Coronary artery (tissue), 2 donors: ENCODE results near the gene ALG14.
A peak's percentile ranks its signal among the peaks of the same experiment; 100 is the strongest.

ENCODE experiments used
- DNase-seq: peaks from one replicate; pipeline ENCODE4 v3.0.0-alpha.2; 2017; ENCODE audit warnings: low spot score
- H3K27ac ChIP-seq, 2 donors: fragments of 200-600 bp; sonication (generic); one replicate each; pipeline ENCODE4 v1.5.1; 2016 to 2019
- H3K4me3 ChIP-seq: fragments of 200-600 bp; sonication (generic); 2 replicates; pipeline ENCODE4 v1.5.1; 2016; ENCODE audit warnings: mild to moderate bottlenecking, moderate library complexity
- TF ChIP-seq, protein P1 (sequence below): fragments of 200-600 bp; sonication (generic); IDR thresholded peaks from one replicate; pipeline ENCODE4 v1.5.1; 2019; ENCODE audit warnings: antibody characterized with exemption

ALG14 gene

DNA sequence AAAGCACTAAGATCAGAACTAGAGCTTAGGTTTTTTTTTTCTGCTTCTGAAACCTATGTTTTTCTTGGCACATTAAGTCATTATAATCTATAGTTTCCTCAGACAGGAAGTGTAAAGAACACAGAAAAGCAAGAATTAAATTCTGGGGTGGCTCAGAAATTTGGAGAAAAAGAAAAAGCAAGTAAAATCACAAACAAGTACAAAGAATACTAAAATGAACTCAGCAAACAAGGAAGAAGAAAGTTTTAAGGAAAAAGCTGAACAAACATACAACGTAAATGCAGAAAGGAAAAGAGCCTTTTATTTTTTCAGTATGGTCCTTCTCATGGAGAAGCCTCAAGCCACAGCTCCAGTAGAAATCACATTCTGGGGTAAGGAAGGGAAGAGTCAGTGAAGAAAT is 137.3 kb downstream of the ALG14 start:
- TF ChIP-seq, protein P1, sequence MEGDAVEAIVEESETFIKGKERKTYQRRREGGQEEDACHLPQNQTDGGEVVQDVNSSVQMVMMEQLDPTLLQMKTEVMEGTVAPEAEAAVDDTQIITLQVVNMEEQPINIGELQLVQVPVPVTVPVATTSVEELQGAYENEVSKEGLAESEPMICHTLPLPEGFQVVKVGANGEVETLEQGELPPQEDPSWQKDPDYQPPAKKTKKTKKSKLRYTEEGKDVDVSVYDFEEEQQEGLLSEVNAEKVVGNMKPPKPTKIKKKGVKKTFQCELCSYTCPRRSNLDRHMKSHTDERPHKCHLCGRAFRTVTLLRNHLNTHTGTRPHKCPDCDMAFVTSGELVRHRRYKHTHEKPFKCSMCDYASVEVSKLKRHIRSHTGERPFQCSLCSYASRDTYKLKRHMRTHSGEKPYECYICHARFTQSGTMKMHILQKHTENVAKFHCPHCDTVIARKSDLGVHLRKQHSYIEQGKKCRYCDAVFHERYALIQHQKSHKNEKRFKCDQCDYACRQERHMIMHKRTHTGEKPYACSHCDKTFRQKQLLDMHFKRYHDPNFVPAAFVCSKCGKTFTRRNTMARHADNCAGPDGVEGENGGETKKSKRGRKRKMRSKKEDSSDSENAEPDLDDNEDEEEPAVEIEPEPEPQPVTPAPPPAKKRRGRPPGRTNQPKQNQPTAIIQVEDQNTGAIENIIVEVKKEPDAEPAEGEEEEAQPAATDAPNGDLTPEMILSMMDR = no peak
- Histone ChIP-seq H3K4me3 (no peak overlapping the region), H3K27ac (peak overlapping the region; percentile 18 to 57)
- DNase-seq = no peak

DNA sequence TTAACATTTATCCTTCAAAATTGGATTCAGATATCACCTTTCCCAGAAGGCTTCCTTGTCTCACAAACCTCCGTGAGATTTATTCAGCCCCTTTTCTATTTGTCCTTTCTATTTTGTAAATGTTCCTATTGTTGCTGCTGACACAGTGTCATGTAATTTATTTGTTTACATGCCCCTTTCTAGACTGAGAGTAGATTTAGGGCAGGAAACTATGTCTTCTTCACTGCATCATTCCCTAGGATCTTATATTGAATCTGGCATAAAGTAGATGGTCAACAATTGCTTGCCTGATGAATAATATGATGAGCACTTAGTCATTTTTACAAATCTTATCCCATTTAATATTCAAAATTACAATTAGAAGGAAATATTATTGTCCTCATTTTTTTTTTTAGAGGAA is 137.7 kb downstream of the ALG14 start:
- no peak for DNase-seq
- H3K27ac ChIP-seq = no peak overlapping the region
- TF ChIP-seq, protein P1 = no peak
- no peak overlapping the region for H3K4me3 ChIP-seq

DNA sequence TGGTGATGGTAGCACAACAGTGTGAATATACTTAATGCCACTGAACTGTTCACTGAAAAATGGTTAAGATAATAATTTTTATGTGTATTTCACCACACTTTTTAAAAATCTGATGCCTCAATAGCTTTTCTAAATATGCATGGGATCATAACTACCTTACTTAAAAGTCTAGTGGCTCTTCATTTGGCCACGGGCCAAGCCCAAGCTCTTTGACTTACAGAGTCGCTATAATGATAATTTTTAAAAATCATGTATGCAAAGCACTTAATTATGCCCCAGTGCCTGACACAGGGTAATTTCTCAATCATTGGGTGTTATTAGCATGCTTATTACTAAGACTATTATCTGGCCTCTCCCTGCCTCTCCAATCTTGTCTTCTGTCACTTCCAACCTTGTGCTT is 138.2 kb downstream of the ALG14 start:
- Histone ChIP-seq H3K27ac (no peak overlapping the region), H3K4me3 (no peak overlapping the region)
- TF ChIP-seq, protein P1 = no peak
- no peak for DNase-seq

DNA sequence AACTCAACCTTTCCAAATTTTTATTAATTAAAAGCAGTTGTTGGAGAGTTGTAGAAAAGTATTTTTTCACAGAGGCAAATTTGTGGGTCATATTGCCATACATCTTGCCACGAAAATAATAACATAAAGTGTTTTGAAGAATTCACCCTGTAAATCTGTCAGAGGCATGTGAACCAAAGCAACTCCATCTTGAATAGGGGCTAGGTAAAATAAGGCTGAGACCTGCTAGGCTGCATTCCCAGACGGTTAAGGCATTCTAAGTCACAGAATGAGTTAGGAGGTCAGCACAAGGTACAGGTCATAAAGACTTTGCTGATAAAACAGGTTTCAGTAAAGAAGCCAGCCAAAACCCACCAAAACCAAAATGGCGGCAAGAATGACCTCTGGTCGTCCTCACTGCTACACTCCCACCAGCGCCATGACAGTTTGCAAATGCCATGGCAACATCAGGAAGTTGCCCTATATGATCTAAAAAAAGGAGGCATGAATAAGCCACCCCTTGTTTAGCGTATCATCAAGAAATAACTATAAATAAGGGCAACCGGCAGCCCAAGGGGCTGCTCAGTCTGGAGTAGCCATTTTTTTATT is 141.4 kb downstream of the ALG14 start:
- H3K27ac ChIP-seq = no peak overlapping the region
- H3K4me3 ChIP-seq = no peak overlapping the region
- DNase-seq = no peak
- TF ChIP-seq, protein P1 = no peak

DNA sequence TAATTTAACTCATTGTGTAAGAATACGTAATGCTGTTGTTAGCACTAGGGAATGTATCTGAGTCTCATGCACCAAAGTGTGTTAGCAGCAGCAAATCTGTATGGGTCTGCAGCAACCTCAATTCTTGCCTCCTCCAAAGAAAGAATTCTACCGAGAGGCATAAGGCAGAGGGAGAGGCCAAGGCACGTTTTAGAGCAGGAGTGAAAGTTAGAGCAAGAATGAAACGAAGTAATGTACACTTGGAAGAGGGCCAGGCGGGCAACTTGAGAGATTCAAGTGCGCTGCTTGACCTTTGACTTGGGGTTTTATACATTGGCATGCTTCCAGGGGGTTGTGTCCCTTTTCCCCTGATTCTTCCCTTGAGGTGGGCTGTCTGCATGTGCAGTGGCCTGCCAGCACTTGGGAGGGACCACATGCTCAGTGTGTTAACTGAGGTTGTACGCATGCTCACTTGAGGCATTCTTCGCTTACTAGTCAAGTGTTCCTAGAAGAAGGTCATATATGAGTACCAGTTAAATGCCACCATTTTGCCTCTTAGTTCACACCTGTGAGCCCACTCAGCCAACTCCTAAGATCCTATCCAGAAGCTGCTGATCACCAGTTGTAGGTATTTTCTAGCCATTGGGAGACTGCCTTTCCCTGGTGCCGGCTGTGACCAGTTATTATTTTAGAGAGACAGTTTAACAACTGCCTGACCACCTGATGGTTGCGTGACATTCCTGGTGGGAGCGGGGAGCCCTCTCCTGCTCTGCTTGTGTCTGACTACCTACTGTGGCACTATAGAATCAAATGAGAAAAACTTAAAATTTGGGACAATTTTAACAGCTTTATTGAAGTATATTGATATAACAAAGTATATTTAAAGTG is 143.2 kb downstream of the ALG14 start:
- TF ChIP-seq, protein P1 = no peak
- peak overlapping the region; percentile 92 for H3K4me3 ChIP-seq
- DNase-seq = no peak
- peak overlapping the region; percentile 94 to 100 for H3K27ac ChIP-seq

DNA sequence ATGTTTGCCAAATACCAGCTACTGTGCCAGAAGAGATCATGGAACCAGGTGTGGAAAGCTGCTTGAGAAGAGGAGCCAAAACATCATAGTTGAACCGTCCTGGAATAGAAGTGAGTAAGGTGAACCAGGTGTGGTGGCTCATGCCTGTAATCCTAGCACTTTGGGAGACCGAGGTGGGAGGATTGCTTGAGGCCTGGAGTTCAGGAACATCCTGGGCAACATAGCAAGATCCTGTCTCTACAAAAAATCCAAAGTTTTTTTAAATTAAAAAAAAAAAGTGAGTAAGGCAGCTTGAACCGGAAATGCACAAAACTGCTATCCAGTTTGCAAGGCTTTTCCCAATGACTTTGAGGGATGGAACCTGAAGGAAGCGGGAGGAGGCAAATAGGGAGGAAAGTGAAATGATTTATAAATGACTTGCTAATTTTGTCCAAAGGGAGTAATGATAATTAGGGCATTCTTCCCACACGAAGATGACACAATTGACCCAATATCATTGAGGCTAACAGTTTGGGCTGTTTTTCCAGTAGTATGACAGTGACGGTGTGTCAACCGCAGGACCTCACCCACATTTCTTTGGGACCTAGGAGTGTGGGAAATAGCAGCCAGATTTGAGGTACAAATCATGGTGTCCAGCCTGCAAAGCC is 144.3 kb downstream of the ALG14 start:
- DNase-seq = no peak
- TF ChIP-seq, protein P1 = no peak
- Histone ChIP-seq H3K27ac (peak overlapping the region; percentile 94 to 100), H3K4me3 (peak overlapping the region; percentile 92)
